Left kidney (tissue), 2 donors: Measurements from ENCODE around the gene CFAP99. TPM values are rescaled to one million over a fixed set of nuclear protein-coding genes. Genes with fewer than 3 reads are reported as not detected.
"Not testable (repeated sequence)": the region's sequence is repeated elsewhere in the genome, so short reads cannot be mapped to it uniquely, and the experiment has no call there.

Experiments
- DNase-seq: peaks from one replicate; pipeline ENCODE4 v3.0.0-alpha.2; 2013
- polyA plus RNA-seq: library from polyadenylated mRNA; unstranded; fragments of 120-200 nt; gene quantifications from one replicate; pipeline ENCODE4 v1.2.1, GENCODE V29; 2013; ENCODE audit not compliant: insufficient read length

Gene CFAP99
- polyA plus RNA-seq, 1 donor, result 0.80 TPM

- not testable (repeated sequence) for DNase-seq
Measured at GRCh38 chr4:2429945-2430757, 11.4 kb downstream of the CFAP99 start.

GRCh38 chr4:2432004-2432403 lies 13.2 kb downstream of the CFAP99 start:
- DNase-seq, result no peak

GRCh38 chr4:2432991-2433530 lies 14.3 kb downstream of the CFAP99 start:
- DNase-seq, result no peak

DNA sequence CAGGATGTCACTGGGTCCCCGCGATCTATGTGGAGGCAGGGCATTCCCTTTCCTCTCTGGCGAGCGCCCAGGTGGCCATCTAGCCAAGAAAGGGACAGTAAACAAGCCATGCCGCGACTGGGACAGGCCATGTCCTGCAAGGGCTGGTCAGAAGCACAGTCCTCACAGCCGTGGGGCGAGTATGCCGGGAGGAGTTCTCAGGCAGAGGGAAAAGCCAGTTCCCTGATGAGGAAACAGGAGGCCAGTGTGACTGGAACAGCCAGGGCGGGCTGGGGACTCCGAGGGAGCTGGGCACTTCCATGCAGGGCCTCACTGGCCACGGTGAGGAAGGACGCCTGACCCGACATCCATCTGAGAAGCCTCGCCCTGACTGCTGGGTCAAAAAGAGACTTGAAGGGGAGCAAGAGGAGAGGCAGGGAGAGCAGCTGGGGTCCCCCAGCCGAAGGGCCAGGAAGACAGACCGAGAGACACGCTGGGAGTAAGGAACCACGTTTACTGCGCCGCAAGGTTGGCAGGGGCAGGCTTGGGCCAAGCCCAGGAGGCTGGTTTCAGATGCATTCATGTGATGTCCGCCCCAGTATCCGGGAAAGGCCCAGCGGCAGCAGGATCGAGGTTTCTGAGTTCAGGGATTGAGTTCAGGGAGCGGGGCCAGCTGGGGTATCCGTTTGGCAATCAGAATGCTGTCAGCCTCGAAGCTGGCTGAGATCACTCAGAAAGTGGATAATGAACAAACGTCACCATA lies 15.0 kb downstream of the CFAP99 start:
- no peak for DNase-seq

- no peak for DNase-seq
Measured at GRCh38 chr4:2434420-2434819, 15.7 kb downstream of the CFAP99 start.

- DNase-seq, result no peak
Measured at GRCh38 chr4:2436301-2436700, 17.5 kb downstream of the CFAP99 start.

- no peak for DNase-seq
Measured at GRCh38 chr4:2436761-2437474, 18.2 kb downstream of the CFAP99 start.

DNA sequence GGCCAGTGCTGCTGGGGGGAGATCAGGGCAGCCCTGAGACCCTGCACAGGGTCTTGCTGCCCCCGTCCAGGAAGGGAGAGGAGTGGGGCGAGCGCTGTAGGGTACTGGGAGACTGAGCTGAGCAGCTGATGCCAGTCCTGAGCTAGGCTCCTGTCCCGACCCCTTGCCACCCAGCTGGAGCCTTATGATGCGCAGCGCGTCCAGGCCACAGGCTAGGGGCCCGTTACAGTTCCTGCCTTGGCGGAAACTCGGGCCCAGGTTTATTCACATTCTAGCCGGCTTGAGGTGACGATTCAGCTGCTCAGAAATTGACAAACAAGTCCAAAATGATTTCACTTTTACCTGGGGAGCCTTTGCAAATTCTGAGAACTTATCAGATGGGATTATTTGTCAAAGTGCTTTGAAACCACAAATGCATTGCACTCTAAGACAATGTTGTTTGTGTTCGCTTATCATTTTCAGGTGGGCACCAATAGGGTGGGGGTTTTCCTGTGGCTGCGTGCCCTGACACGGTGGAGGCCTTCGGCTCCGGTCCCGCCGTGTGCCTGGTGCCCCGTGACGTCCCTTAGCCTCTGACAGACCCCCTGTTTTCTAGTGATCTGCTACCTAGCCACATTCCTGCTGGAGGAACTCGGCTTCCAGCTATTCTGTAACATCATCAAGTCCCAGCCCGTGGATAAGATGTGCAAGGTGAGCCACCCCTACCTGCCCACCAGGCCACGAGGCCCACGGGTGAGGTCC lies 18.9 kb downstream of the CFAP99 start:
- no peak for DNase-seq

DNA sequence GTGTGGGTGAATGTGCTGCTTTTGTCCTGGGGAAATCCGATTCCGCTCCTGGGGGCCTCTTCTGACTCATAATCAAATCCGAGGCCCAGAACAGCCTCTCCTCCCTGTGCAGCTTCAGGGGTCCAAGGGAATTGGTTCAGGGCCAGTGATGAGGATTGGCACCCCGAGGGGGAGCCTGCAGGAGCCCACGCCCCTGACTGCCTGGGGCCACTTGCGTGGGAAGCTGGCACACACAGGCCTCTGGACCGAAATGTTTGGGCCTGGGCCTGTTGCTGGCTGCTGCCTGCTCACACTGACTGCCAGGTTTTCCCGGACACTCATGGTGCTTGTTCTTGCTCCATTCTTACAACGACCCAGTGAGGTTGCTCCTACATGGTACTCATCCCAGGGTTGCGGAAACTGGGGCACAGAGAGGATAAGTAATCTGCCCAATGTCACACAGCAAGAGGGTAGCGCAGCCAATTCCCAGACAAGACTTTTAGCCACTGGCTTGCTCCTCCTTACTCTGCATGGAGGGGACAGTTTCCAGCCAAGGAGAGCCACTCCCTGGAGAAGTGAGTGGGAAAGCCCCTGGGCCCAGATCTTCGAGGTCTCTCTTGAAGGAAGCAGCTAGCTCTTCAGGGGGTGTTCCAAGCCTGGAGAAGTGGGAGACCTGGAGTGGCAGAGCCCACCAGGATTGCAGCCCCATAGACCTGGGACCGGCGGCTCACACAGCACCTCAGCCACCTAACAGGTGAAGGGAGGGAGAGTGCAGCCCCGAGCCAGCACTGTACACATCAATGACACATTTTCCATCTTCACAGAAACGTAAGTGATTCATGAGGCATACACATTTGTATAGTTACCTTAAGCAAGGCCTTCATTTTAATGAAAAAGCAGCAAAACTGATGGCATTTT lies 20.3 kb downstream of the CFAP99 start:
- no peak for DNase-seq

- no peak for DNase-seq
Measured at GRCh38 chr4:2441393-2442174, 22.8 kb downstream of the CFAP99 start.

GRCh38 chr4:2442175-2442993 lies 23.6 kb downstream of the CFAP99 start:
- no peak for DNase-seq

DNA sequence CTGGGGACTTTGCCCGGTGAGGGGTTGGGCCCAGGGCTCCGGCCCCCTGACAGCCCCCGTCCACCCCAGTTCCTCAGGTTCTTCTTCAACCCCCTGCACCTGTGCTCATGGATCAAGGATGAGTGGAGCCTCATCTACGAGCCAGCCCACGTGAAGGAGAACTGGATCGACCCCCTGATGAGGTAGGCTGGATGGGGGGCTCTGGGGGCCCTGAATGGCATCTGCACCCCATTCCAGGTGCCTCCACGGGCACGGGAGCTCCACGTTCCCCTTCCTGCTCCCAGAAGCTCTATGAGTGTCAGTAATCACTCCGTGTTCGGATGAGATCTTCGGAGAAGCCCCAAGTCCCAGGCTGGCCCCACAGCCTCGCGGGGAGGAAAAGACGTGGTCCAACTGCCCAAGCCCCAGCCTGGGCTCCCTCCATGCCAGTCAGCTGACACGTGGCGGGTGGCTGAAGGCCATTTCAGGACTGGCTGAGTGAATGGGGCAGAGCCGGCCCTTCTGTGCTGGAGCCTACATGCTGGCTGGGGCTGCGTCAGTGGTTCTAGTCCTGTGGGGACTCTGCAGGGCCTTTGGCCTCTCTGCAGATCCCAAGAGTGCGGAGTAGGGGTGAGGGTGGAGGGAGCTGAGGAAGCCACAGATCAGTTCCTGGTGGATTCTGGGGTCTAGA lies 24.4 kb downstream of the CFAP99 start:
- no peak for DNase-seq

DNA sequence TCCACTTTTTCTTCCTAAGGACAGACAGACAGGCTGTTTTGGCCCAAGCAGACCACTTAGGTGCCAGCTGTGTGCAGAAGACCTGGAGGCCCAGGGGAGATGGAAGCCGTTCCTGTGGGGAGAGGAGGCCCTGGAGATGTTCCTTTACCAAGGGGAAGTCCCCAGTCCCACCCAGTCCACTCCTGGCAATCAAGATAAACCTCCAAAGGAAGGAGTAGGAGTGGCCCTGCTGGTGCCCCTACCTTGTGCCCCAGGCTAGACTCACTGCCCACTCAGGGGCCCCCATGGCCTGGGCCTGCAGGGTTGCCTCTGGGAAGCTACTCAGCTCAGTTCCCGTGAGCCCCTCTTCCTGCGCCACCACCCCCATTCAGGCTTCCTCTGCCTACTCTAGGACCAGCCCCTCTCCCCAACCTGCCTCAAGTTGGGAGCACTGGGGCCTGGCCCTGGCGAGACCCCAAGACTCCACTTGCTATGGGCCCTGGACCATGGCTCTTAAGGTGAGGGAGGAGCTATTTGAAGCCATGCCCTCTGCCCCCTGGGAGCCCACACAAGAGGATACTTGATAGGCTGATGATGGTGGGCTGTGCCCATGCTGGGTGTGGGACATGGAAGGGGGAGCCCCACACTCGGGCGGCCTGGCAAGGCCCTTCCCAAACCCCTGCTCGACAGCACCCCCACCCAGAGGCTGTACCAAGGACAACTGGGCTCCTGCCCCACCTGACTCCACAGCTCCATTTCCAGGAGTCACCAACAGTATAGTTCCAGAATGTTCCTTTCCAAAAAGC lies 25.4 kb downstream of the CFAP99 start:
- DNase-seq, result no peak

DNA sequence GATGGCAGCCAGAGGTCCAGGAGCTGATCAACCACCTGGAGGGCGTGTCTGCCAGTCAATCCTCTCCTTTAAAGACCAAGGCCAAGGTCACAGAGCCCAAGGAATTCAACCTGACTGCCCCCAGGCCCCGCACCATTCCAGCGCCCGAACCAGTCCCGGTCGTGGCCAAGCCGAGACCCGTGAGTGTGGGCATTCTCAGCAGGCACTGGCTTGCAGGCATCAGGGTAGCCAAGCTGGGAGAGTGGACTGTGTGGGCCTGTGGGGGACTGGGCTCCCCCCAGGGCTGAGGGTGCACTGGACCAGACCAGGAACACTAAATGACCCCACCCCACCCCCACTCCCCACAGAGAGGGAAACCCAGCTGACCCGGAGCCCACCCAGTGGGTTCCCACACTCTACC lies 26.4 kb downstream of the CFAP99 start:
- DNase-seq, result no peak

- DNase-seq, result no peak
Measured at GRCh38 chr4:2445571-2445970, 26.8 kb downstream of the CFAP99 start.

GRCh38 chr4:2446656-2447564 lies 28.2 kb downstream of the CFAP99 start:
- DNase-seq, result no peak
